GM19468 (cell line): ENCODE data around the gene MYL6B.
"Not testable (repeated sequence)": the region's sequence is repeated elsewhere in the genome, so short reads cannot be mapped to it uniquely, and the experiment has no call there.

ENCODE experiments used
- ATAC-seq: cut with Tn5 transposase; IDR thresholded peaks from one replicate; pipeline ENCODE4 v1.9.1; 2021; ENCODE audit warnings: mild to moderate bottlenecking, moderate library complexity, moderate number of reproducible peaks; ENCODE audit not compliant: unreplicated experiment; ENCODE audit errors: extremely low read depth

MYL6B gene

DNA sequence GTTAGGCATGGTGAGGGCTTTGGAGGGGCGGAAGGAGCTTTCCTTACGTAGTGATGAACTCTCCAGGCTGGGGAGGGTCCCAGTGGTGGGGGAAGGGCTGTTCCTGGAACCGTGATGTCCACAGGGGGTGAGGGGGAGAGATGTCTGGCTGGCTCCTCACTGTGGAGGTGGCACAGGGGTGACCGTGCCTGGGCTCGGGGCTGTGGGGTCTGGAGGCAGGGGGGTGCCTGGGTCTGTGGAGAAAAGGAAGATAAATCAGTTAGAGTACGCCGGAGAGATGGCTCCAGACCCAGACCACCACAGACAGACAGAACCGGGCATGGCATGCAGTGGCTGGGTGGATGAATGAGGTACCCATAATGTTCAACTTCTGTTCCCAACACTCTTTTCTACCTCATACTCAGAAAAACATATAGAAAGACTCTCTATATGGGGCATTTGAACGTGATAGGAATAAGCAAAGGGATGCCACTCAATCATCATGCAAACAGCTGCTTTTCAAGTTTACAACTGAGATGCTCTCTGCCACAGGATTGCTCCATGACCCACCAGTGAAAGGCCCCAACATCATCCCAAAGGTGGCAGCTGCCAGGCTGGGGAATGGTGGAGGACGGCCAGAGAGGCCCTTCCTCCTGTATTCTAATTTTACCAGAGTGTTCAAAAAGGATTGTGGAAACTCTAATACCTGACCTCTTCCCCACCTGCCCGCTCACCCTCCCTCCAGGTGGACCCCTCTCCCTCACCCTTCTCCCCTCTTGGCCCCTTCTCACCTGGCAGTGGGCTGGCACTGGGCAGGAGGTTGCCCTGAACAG is 11.4 kb downstream of the MYL6B start:
- ATAC-seq: no peak

DNA sequence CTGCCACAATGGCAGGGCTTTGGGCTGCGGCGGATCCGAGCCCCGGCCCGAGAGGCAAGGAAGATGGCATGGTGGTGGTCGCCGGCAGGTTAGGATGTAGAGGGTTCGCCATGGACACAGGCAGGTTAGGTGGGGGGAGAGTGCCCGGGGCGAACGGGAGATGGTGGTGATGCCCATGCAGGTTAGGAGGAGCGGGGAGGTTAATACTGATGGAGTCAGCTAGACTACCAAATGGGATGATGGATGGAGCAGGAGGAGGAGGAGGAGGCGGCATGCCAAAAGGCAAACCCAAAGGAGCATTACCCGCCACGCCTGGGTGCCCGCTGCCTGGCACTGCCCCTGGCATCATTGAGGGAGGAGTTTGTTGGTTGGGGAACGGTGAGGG is 11.9 kb downstream of the MYL6B start:
- ATAC-seq: no peak

DNA sequence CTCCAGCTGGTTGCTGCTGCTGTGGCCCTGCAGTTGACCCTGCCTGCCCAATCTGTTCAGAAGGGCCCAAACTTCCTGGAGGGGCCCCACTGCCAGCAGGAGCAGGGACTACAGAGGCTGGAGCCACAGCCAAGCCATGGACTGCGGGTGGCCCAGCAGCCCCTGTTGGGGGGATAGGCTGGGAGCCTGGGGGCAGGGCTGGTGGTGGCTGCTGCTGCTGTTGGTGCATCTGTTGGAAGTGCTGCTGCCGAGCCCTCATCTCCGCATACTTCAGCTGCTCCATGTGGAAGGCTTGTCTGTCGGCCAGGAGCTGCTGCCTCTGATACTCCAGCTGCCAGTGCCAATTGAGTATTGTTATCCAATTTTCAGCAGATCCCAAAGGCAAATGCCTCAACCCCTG is 13.0 kb downstream of the MYL6B start:
- ATAC-seq: no peak

DNA sequence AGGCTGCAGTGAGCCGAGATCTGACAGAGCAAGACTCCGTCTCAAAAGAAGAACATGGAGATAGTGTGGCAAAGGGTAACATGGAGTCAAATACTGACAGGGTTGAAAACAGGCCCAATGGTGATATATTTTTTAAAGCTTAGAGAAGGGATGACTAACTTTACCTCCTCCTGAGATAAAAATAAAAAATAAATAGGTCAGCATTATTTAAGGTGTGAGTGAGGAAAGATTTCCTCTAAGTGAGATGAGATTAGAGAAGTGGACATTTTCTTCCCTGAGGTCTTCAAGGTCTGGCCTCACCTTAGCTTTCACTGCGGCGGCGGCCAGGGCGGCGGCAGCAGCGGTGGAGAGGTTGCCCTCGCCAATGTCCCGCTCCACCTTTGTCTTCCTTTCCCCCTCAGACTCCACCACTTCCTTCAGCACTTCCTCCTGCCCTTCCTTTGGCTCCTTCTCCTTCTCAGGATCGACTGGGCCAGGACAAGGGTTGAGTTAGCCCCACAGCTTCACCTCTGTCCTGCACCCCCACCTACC is 16.9 kb downstream of the MYL6B start:
- ATAC-seq: no peak

DNA sequence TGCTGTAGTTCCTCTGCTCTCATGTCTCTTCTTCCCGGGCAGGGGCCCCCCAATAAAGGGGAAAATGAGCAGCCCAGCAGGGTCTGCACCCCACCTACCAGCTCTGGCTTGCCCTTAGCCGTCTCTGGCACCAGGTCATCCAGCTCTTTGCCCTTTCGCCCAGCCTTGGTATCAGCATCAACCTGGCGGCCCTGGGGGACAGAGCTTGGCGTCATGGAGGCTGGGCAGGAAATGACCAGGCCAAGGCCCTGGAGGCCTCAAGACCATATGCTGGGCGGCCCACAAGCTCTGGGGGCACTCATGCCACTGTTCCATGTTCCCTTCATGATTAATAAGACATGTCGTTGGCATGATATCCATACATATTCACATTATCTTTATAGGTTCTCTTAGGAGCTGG is 20.5 kb downstream of the MYL6B start:
- no peak for ATAC-seq

DNA sequence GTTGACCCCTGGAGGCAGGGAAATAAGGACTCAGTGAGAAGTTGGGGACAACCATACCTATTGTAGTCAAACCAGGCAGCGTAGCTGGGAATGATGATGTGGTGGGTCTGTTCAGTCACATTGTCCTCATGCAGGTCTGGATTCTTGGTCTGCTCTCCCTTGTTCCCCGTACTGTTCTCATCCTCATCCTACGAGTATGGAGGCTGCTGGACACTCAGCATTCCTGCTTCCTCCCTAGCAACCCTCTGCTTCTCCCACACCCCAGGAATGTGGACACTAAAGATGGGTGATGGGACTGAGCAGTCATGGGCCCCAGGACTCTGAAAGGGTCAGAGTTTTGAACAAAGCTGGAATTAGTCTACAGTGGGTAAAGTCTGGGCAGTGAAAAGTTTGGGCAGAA is 26.0 kb downstream of the MYL6B start:
- ATAC-seq: no peak

DNA sequence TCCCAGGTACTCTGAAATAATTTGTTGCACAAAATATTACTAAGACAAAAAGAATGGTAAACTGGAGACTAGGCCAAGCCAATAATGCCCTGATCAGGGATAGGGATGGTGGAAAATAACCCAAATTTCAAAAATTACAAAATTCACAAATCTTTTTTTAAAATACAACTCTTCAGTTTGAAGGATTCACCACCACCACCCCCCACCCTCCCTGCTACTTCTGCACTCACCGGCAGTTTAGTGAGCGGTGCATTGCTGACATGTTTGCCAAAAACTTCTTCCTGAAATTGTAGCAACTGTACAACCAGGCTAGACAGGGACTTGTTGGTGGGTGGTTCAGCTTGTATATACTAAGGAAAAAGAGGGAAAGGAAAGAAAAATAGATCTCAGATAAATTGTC is 34.6 kb downstream of the MYL6B start:
- no peak for ATAC-seq

DNA sequence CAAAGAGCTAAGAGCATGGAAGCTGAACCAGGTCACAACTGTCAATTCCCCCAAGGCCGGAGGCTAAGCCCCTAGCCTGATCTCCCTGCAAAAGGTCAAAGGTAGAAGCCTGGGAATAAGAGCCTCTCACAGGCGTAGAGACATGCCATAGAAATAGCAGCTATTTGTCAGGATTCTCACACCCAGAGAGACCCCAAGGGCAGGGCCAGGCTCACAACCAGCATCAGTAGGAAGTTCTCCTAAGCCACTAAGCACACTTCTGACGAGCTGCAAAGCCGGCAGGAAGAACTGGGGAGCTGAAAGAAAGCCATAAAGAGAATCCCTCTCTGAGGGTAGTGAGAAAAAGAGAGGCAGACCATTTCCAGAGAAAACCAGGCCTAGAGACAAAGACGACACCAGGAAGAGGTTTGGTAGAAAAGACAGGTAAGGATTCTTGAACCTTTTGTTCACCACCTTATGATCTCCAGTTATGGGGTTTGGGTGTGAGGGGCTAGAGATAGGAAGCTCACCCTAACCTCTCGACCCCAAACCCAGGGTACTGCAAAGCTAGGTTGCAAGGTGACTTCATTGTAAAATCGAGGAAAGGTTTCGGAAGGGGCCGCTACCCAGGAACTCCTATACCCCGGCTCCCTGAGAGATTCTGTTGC is 35.9 kb downstream of the MYL6B start:
- ATAC-seq: no peak

DNA sequence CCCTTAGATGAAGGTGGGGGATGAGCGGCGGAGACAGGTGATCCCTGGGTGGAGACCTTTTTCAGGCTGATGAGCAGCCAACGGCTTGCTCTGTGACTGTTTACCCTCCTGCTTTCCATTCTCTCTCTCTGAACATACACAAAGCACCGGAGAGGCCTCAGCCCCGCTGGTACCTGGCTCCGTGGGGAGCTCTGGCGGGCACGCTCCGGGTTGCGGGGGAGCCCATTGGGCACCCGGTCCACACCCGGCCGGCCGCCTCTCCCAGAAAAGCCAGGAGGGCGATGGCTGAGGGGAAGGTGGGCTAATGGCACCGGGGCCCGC is 36.4 kb downstream of the MYL6B start:
- no peak for ATAC-seq

DNA sequence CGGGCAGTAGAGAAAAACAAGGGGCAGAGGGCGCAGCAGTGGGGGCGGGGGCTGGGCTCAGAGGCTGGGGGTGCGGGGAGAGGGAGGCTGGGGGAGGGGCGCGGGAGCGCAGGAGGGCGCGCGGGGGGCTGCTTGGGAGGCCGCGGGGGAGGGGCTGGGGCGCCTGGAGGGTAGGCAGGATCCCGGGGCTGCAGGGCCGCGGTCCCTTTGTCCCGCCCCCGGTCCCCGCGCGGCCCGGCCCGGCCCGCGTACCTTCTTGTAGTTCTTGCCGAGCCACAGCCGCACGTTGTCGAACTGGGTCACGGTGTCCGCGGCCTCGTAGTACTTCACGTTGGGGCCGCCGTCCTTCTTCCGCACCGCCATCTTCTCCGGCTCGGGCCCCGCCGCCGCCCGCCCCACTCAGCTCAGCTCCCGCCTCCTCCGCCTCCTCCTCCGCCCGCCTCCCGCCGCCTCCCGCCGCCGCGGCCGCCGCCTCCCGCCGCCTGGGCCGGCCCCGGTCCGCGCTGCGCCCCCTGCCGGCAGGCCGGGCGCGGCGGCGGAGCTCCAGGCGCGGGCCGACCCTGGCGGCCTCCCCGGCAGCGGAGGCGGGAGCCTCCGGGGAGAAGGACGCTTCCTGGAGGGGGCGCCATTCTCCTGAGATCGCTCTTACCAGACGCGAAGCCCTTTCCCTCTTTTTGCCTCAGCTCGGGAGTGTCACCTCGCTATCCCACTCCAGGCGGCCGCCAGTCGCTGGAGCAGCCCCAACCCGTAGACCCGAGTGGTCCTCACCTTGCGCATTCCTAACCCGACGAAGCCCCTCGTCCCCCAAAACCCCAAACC is 36.9 kb downstream of the MYL6B start, which contains the start of gene SMARCC2:
Gene SMARCC2 (minus strand): TSS at position 385 of the 819 bp plus-strand sequence. CDS start 22 bp downstream, at position 363.
- ATAC-seq: no peak

DNA sequence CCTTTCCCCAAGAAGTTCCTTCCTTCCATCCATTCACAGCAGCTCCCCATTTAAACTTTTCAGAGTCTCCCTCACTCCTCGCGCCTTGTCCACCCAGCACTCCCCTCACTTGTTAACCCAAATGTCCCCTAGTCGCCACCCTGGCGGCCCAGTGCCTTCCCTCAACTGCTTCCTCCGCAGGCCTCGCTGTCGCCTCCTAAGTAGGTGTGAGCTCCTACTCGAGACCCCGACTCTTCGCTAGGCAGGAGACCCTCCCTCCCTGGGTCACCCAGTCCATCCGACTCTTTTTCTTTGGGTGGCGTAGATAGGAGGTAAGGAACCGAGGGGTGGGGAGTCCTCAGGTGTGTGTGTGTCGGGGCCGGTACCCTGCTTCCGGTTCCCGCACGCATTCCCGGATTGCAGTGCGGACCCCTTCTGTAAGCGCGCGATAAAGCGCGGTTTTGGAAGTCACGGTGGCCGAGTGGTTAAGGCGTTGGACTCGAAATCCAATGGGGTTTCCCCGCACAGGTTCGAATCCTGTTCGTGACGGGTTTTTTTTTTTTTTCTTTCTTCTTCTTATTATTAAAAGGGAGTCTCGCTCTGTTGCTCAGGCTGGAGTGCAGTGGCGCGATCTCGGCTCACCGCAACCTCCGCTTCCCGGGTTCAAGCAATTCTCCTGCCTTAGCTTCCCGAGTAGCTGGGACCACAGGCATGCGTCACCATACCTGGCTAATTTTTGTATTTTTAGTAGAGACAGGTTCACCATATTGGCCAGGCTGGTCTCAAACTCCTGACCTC is 37.7 kb downstream of the MYL6B start:
- no peak for ATAC-seq

DNA sequence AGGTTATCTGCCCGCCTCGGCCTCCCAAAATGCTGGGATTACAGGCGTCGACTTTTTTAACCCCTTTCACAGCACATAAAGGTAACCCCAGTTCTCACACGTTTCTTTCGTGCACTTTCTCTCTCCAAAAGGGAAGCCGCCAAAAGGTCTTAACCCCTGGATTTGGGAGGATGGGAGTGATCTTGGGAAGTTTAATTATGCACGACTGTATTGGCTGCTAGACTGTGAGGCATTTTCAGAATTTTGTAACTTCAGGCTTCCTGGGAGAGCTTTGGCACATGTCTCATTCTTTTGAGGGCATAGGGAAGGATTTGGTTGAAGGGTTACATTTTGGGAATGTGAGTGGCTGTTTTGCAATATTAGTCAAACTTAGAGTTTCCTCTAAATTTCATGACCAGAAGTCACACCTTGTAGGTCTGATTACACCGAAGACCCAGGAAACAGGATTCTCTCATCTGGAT is 38.3 kb downstream of the MYL6B start:
- ATAC-seq: no peak

DNA sequence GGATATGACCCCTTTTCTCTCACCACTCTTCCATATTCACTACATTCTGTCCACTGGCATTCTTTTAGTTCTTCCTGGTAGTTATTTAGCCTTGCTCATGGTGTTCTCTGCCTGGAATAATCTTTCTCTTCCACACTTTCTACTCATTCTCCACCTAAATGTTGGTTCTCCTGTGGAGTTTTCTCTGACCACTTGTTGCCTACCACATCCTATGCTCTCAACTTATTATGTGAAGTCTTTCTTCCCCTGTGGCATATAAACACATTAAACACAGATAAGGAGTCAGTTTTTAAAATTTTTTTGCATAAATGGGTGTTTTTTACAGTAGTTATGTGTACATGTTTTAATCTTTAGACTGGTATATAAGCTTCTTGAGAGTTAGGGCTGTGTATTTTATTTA is 40.2 kb downstream of the MYL6B start:
- no peak for ATAC-seq

DNA sequence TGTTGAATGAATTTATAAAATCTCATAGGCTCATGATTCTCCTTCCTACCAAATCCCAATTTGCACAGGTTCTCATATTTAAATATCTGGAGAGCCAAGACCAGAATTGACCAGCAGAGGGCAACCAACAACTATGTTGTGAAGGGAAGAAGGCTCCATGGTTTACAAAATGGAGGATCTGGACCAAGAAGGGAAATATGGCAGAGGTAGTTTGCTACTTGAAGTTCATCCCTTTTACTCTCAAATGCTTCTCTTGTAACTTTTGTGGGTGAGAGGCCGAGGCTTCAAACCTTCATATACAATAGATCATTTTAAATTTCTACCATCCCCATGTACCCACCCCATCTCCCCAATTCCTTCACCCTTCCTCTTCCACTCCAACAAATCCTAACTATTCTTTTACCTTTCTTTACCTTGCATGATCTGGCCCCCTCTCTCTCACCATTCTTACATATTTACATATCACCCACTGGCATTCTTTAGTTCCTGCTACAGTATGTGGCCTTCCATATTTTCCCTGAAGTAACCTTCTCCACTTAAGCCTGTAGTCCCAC is 40.7 kb downstream of the MYL6B start:
- ATAC-seq: no peak

DNA sequence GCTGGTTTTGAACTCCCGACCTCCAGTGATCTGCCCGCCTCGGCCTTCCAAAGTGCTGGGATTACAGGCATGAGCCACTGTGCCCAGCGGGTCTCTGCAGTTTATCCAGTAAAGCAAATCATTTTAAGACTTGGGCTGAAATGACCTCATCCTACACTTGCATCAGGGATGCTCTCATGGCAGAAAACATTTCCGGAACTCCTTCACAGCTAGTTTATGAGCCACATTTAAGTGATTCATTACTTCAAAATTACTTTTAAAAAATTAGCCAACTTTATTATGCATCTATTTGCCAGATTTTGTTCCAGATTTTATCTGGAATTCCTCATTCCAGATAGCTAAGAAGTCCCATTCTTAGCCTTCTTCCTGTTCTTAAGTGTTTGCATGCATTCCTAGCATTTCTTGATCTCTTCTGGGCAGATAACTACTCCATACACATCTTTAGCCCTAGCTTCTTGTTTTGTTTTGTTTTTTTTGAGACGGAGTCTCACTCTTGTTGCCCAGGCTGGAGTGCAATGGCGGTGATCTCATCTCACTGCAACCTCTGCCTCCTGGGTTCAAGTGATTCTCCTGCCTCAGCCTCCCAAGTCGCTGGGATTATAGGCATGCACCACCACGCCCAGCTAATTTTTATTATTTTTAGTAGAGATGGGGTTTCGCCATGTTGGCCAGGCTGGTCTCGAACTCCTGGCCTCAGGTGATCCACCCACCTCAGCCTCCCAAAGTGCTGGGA is 44.6 kb downstream of the MYL6B start:
- not testable (repeated sequence) for ATAC-seq

DNA sequence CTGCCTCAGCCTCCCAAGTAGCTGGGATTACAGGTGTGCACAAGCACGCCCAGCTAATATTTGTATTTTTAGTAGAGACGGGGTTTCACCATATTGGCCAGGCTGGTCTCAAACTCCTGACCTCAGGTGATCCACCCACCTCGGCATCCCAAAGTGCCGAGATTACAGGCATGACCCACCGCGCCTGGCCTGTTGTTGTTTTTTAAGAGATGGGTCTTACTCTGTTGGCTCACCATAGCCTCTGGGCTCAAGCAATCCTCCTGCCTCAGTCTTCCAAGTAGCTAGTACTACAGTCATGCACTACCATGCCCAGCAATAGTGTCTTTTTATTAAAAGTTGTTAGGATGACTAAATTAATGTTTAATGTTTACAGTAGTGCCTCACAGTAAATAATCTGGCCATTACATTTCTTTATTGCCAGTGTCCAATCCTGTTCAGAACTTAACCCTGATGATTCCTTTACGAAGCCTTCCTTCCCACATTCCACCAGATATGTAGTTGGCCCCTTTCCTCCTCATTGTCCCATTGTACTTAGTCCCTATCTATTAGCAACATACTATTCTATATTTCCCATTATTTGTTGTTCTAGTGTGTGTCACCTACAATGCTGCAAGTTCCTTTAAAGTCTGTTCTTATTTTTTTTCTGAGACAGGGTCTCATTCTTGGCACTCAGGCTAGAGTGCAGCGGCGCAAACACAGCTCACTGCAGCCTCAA is 45.7 kb downstream of the MYL6B start:
- no peak for ATAC-seq

DNA sequence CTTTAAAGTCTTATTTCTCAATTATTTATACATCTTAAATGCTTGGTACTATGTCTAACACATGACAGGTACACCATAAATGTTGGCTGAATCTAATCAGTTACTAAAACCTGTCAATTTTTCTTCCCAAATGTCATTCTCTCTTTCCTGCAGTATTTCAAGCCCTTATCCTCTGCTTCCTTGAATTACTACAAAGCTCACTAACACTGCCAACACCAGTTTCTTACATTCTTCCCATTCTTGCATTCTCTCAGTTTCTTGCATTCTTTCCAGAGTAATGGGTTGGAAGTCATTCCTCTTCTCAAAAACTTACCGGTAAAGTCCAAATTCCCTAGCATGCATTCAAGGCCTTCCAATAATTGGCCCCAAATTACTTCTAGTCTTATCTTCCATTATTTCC is 46.4 kb downstream of the MYL6B start:
- ATAC-seq: no peak

DNA sequence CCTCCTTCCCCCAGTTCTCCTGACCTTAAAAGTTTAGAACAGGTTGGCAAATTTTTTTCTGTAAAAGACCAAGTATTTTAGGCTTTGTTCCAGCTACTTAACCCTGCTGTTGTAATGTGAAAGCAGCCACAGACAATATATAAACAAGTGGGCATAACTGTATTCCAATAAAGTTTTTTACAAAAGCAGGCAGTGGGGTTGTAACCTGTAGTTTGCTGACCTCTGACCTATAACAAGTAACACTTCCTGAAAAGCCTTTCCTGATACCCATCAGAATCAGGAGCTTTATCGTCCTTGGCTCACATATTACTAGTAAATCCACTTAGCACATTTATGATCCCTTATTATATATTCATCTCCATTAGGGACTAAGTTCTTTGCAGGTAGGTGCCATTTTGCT is 50.0 kb downstream of the MYL6B start:
- ATAC-seq: no peak
